ENCODE data around the gene PPP1R9B. TPM values are rescaled to one million over a fixed set of nuclear protein-coding genes. Genes with fewer than 3 reads are reported as not detected.
A peak's percentile ranks its signal among the peaks of the same experiment; 100 is the strongest.

The PPP1R9B gene
- total RNA-seq, 1 donor from 2014 or later = 45.8 TPM

GRCh38 chr17:50141026-50141744, 9.3 kb downstream of the PPP1R9B start:
- no peak for DNase-seq

DNA sequence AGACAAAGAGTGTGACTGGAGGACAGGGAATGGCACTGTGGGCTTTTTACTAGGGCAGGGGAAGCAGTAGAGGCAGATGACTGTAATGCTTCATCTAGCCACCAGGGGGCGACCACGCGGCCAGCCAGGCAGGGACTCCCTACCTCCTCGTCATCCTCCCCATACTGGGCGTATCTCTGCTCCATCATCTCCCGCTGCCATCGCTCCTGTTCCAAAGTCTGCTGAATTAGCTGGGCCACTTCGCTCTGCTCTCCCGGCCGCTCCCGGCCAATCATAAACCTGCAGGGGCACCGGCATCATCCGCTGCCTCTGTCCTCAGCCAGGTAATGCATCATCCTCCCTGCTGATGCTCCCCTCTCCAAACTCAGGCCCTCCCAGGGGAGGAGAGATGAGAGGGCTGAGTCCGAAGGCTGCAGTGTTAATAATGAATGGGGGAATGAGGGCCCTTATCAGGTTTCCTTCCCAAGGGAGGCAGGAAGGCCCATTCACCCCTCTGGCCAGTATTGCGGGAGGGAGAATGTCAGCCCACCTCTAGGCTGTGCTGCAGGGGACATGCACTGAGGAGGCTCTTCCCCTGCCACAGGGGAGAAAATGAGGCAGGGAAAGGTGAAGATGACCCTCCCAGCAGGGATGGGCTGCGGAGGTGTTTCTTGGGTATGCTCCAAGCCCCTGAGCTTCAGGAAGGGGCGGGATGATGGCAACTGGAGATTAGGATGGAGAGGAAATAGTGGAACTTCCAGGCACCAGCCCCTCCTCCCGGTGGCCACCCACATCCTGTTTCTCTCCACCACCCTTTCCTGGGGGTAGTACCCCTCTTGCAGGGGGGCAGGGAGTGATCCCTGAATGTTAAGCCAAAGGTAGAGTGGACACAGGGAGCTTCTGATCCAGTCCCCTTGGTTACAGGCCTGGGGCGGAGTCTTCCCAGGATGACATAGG, 10.3 kb downstream of the PPP1R9B start:
- peak; percentile 89 for DNase-seq

GRCh38 chr17:50139185-50139783, 11.2 kb downstream of the PPP1R9B start:
- no peak for DNase-seq

DNA sequence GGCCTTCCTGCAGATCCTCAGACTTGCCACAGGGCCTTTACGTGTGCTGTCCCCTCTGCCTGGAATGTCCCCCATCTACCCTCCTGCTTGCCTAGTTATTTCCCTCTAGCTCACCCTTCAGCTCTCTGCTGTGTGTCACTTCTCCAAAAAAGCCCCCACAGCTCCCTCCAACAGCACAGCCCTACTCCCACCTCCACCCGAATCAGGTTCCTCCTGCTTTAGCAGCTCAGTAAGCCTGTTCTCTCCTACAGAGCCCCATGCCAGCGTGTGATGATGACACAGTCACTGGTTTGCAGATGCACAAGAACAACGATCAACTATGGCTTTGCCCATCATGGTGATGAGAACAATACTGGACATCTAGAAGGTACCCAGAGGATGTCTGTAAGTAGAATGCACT, 13.4 kb downstream of the PPP1R9B start:
- DNase-seq = no peak

- DNase-seq = no peak
Measured at GRCh38 chr17:50136096-50136687, 14.3 kb downstream of the PPP1R9B start.

DNA sequence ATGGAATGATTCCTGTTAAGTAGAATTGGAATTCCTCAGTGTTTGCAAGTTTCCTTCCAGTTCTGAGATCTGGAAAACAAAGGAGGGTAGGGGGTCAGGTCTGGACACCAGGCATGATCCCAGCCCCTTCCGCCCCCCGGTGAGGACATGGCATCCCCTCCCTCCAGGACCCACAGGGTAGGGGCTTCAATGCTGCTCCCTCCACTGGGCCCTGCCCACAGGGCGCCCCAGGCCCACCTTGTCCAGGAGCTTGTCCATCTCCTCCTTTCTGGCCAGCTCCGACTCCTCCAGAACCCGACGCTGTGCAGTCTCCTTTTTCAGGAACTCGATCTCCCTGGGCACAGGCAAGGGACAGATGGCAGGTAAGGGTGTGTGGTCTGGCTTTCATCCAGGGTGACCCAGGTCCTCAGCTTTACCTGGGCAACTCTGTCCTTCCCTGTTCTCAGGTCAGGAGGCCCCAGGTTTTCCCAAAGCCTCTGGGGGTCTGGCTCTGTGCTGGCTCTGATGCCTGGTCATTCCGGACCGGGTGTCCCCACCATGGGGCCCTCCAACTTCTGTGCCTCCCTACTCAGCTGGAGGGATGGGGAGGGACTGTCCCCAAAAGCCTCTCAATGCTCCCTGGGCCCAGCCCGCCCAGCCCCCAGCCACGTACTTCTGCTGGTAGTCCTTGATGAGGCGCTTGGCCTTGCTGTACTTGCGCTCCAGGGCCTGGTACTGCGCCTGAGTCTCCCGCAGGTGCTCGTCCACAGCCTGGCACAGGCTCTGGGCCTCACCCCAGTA, 15.0 kb downstream of the PPP1R9B start:
- no peak for DNase-seq

DNA sequence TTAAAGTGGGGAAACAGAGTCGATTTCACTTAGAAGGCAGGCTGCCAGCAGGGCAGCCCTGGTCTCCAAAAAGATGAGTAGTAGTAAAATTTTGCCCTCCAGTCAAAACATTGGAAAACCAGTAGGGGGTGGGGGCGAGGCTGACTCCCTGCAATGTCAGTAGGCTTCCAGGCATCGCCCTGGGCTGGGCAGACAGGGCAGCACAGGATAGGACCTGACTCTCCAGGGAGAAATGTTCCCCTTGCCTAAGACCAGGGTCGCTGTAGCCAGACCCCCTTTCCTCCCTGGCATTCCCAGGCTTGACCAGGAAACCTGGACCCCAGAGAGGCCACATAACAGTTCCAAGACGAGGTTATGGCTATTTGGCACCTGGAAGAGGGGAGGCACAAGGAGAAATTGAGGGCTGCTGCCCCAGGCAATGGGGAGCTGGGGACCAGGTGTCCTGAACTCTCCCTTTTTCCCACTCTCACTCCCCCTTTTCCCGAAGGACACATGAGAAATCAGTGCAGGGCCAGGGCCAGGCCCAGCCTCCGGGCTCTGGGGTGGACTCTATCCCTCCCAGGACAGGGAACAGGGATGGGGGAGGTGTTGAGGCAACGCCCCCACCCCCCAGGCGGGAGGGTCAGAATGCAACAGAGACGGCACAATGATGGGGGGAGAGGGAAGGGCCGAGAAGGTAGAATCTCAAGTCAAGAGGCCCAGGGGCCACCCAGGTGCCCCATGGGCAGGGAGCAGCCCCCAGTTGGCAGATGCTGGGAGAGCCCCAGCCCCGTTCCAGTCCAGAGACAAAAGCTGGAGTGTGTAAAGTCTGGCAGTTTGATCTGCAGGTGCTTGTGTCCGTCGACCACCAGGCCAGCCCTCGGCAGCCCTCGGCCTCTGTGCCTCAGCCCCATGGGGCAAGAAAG, 16.0 kb downstream of the PPP1R9B start:
- no peak for DNase-seq

DNA sequence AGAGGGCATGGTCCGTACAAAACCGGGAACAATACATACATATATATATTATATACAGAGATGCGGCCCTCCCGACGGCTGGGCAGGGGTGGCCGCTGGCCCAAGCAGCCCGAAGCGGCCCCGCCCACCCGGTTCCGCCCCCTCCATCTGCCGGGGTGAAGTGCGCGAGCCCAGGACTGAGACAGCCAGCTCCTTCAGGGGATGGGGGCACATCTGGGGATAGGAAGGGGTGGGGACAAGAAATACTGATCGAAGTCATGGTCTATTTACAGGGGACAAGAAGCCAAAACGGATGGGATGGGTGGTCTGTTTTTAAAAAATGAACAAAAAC, 16.7 kb downstream of the PPP1R9B start:
- no peak for DNase-seq

- no peak for DNase-seq
Measured at GRCh38 chr17:50133028-50133768, 17.3 kb downstream of the PPP1R9B start.

- no peak for DNase-seq
Measured at GRCh38 chr17:50132104-50132794, 18.2 kb downstream of the PPP1R9B start.

- DNase-seq = no peak
Measured at GRCh38 chr17:50130559-50131305, 19.7 kb downstream of the PPP1R9B start.

DNA sequence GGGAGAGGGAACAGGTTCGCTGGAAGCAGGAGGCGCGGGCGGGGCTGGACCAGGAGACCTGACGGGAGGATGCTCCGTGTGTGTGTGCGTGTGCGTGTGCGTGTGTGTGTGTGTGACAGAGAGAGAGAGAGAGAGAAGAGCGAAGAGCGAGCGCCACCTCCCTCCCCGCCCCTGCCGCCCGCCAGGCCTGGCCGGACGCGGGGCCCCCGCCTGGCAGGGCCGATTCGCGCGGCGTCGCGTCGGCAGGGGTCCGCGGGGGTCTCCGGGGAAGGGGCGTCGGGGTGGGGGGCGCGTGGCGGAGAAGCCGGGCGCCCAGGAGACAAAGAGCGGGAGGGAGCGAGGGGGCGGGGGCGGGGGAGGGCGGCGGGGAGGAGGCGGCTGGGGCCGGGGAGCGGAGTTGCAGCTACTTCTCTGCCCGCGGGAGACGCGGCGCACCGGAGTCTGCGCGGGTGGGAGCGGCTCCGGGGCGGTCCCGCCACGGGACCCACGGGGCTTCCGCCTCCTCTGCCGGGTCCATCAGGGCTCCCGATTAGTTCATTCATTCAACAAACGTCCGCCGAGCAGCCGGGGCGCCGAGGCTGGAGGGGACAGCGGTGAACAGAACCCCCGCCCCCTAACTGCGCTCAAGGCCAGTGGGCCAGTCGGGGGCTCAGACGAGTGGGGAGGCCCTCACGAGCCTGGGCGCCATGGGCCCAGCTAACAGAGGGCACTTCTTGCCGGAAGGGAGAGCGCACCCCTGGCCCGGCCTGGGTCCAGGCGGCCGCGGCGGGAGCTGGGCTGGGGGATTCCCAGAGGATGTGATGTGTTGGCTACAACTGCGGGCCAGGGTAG, 20.5 kb downstream of the PPP1R9B start, which contains the start of gene SAMD14:
SAMD14 (minus strand) TSS at position 433 of the 831 bp plus-strand sequence. CDS start 5,201 bp downstream, outside the sequence.
- peak; percentile 49 for DNase-seq

- DNase-seq = no peak
Measured at GRCh38 chr17:50129353-50129727, 21.1 kb downstream of the PPP1R9B start.

- peak; percentile 36 for DNase-seq
Measured at GRCh38 chr17:50128441-50129352, 21.8 kb downstream of the PPP1R9B start.

GRCh38 chr17:50127697-50128361, 22.6 kb downstream of the PPP1R9B start:
- DNase-seq = peak; percentile 63

- no peak for DNase-seq
Measured at GRCh38 chr17:50125420-50125997, 25.0 kb downstream of the PPP1R9B start.

Data from dermis blood vessel endothelial cell (primary cell).